ENCODE data around the gene RSRC1.
"Not testable (repeated sequence)": the region's sequence is repeated elsewhere in the genome, so short reads cannot be mapped to it uniquely, and the experiment has no call there.

RSRC1 gene

GRCh38 chr3:158479051-158479450, 369.2 kb downstream of the RSRC1 start:
- DNase-seq = no peak

DNA sequence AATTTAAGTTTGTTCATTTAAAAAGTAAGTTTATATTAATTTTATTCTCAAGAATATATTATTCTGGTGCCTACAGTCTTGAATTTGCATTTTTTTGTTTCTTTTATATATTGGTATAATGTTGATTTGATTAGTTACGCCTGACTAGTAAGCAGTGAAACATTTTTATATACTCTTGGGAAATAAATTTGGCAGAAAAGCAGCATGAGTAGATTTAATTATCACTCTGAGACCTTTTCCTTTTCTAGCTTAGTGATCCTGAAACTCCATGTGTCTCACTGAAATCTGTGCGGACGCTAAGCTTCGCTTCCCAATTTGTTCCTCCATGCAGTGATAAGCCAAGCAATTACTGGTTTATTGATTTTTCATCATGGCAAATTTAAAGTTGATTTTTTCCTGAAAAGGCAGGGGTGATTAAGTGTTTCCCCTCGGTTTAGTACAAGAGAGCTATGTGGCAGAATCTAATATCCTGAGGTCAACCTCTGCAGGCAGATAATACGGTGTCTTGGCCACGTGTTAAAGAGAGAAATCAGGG, 373.9 kb downstream of the RSRC1 start:
- DNase-seq = no peak

GRCh38 chr3:158486200-158486599, 376.3 kb downstream of the RSRC1 start:
- DNase-seq = no peak

GRCh38 chr3:158488670-158489069, 378.8 kb downstream of the RSRC1 start:
- no peak for DNase-seq

DNA sequence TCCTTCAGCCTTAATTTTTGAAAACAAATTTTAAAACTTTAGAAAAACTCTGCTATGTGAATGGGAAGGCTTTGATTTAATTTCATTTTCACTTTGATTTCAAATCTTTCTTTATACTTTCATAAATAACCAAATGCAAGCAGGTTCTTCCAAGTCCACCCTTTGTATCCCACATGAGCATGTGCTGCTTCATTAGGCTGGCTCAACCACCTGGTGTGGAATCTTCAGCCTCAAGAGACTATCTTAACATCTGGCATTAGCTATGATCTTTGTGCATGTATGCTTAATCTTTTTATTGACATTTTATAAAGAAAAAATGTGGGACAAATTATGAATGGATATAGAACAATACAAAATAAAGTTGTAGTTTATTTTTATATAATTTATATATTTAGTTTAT, 379.3 kb downstream of the RSRC1 start:
- DNase-seq = no peak

GRCh38 chr3:158491968-158492367, 382.1 kb downstream of the RSRC1 start:
- DNase-seq = no peak

GRCh38 chr3:158492685-158493084, 382.8 kb downstream of the RSRC1 start:
- DNase-seq = no peak

DNA sequence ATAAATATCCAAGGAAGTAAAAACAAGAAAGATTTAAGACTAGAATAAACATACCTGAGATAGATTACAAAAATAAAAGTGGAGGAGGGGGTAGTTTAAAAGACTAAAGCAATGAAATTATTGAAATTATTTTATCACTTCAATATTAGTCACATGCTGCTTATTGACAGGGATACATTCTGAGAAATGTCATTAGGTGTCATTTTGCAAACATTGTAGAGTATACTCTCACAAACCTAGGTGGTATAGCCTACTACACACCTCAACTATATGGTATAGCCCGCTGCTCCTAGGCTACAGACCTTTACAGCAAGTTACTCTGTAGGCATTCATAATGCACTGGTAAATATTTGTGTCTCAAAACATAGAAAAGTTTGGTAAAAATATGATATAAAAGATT, 384.0 kb downstream of the RSRC1 start:
- no peak for DNase-seq

GRCh38 chr3:158494673-158495072, 384.8 kb downstream of the RSRC1 start:
- no peak for DNase-seq

DNA sequence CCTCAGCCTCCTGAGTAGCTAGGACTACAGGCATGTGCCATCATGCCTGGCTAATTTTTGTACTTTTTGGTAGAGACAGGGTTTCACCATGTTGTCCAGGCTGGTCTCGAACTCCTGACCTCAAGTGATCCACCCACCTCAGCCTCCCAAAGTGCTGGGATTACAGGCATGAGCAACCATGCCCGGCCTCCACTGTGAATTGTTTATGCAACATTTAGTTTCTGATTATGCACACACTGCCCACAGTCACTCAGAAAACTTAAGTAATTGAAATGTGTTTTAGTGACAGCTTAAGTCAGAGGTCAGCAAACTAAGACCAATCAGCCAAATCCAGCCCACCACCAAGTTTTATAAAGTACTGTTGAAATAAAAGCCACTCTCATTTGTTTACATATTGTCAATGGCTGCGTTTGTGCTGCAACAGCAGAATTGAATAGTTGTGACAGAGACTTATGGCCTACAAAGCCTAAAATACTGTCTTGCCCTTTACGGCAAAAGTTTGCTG, 385.6 kb downstream of the RSRC1 start:
- not testable (repeated sequence) for DNase-seq

- no peak for DNase-seq
Measured at GRCh38 chr3:158505117-158505516, 395.2 kb downstream of the RSRC1 start.

- DNase-seq = no peak
Measured at GRCh38 chr3:158506456-158506855, 396.6 kb downstream of the RSRC1 start.

DNA sequence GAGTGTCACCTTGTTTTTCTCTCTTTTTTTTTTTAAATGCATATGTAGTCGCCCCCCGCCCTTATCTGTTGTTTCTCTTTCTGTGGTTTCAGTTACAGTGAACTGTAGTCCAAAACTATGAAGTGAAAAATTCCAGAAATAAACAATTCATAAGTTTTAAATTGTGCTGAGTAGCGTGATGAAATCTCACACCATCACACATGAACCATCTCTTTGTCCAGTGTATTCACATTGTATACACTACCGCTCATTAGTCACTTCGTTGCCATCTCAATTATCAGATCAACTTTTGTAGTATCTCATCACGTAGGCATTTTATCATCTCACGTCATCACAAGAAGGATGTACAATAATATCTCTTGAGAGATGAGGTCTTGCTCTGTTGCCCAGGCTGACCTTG, 398.6 kb downstream of the RSRC1 start:
- DNase-seq = no peak

DNA sequence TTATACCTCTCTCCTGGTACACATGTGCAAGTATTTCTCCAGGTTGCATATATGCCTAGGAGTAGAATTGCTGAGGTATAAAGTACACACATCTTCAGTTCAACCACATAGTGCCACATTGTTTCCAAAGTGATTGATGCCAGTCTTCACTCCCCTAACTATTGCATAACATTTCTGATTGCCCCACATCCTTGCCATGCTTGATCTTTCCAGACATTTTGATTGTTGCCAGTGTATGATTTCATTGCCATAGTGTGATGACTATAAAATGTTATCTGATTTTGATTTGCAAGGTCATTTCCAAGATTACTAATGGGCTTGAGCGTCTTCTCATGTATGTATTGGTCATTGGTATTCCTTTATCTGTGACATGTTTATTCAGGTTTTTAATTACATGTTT, 400.0 kb downstream of the RSRC1 start:
- DNase-seq = no peak

GRCh38 chr3:158516729-158517128, 406.8 kb downstream of the RSRC1 start:
- DNase-seq = not testable (repeated sequence)

GRCh38 chr3:158519776-158520175, 409.9 kb downstream of the RSRC1 start:
- DNase-seq = no peak

DNA sequence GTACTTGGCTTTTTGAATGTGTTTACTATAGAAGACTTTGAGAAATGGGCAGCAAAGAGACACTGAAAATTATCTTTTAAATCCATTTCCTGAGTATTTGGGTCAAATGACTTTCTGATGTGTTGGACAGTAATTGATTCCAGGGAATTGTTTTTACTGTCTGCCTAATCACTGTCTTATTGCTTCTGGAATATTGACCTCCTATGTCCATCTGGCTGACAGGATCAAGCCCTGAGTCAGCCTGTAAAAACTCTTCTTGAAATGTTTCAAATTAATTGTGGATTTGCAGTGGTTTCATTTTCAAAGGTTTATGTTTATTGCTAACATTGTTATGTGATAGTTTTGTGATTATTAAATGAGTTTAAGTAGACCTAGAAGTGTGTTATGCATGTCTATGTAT, 410.5 kb downstream of the RSRC1 start:
- no peak for DNase-seq

- no peak for DNase-seq
Measured at GRCh38 chr3:158522221-158523136, 412.6 kb downstream of the RSRC1 start.

DNA sequence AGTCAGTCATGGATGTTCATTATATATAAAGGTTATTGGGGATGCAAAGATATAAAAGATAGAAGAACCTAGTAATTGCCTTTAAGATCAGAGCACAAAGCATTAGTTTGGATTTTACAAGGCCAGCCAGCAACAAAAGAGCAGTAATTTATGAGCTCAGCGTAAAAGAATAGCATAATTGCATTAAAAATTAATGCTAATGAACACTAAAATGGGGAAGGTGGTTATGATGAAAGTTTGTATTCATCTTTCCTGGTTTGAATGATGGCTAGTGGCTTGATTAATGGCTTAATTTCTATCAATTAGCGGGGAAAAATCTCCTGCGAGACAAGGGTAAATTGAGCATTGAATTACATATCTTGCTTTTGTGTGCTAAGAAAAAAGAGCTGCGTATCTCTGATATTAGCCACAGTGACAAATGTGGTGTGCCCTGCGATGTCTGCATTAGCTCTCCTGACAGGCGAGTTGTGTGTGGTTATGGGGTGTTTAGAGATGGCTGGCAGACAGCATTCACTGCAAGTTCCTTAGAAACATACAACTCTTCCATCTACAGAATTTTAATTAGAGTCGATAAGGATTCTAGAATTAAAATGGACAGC, 418.3 kb downstream of the RSRC1 start:
- no peak for DNase-seq

- DNase-seq = no peak
Measured at GRCh38 chr3:158531334-158531733, 421.4 kb downstream of the RSRC1 start.

DNA sequence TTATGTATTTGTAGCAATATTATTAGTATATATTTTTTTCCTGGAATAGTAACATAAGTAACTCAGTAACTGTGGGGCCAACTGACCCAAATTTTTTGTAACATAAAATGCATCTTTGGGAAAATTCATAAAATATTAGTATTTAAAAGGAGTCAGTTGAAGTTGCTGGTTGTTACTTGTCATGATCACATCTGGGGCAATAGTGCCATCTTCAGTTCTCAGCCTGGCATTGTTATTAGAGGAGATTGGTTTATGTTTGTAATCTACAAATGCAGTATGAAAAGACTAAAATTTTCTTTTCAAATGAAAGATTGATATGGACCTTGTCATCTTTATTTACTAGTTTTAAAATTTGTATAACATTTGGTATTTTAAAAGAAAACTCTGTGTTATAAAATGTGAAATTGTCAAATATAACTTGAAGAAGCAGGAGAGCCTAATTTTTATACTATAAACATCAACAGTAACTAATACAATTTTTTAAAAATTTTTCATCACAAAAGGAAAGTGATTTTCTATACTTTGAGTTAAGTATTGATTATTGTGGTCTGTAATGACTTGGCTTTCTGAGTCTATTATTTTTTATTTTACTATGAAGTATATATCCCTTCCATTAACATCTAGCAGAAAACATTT, 422.3 kb downstream of the RSRC1 start:
- no peak for DNase-seq

- DNase-seq = no peak
Measured at GRCh38 chr3:158535918-158536317, 426.0 kb downstream of the RSRC1 start.

GRCh38 chr3:158539414-158540014, 429.6 kb downstream of the RSRC1 start:
- no peak for DNase-seq

All from cerebellar nuclear complex (tissue), 1 donor.